Measurements from ENCODE around the gene P2RY6. TPM values are rescaled to one million over a fixed set of nuclear protein-coding genes. Genes with fewer than 3 reads are reported as not detected.

P2RY6 gene
- total RNA-seq, 1 donor from 2014 or later, result 3.0 TPM

DNA sequence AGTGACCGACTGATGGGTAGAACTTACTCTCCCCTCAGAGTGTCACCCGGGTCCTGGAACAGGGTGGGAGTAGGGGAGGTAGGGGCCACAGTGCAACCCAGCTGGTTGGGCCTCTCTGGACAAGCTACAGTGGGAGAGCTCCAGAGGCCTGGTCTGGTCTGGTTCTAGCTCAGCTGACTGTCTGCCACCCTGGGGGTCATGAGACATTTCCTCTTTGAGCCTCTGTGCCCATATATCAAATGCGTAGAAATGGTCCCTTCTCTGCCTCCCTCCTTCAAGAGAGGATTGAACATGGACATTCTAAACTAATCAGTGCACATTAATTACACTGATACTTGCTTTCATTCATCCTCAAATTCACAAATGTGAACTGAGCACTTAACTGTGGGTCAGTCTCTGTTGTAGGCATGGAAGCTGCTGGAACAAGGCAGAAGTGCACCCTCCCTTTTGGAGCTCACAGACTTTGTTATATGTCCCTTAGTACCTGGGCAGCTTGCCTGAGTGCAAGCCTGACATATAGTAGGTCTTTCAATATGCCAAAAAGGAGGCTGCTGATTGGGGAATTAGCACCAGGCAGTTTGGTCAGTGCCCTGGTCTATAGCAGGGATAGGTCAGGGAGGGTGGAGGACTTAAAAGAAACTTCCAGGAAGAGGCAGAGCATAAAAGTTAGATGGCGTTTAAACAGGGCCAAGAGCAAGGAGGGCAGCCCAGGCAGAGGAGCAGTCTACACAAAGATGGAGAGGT lies 61.7 kb downstream of the P2RY6 start:
- Mint-ChIP-seq H3K27me3 (no peaks in the 10 kb centered on the region), H3K9me3 (no peaks in the 10 kb centered on the region), H3K4me3 (peak overlapping the region; percentile 52), H3K27ac (peak overlapping the region; percentile 7), H3K36me3 (no peaks in the 10 kb centered on the region), H3K4me1 (ENCODE audit: unreplicated experiment) (peaks cover 58% of the 10 kb centered on the region)
- no peak for DNase-seq (ENCODE audit: extremely low spot score, unreplicated experiment)
- TF ChIP-seq, protein P1, sequence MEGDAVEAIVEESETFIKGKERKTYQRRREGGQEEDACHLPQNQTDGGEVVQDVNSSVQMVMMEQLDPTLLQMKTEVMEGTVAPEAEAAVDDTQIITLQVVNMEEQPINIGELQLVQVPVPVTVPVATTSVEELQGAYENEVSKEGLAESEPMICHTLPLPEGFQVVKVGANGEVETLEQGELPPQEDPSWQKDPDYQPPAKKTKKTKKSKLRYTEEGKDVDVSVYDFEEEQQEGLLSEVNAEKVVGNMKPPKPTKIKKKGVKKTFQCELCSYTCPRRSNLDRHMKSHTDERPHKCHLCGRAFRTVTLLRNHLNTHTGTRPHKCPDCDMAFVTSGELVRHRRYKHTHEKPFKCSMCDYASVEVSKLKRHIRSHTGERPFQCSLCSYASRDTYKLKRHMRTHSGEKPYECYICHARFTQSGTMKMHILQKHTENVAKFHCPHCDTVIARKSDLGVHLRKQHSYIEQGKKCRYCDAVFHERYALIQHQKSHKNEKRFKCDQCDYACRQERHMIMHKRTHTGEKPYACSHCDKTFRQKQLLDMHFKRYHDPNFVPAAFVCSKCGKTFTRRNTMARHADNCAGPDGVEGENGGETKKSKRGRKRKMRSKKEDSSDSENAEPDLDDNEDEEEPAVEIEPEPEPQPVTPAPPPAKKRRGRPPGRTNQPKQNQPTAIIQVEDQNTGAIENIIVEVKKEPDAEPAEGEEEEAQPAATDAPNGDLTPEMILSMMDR (conservative IDR thresholded peaks at IDR 0.05), result no peak

DNA sequence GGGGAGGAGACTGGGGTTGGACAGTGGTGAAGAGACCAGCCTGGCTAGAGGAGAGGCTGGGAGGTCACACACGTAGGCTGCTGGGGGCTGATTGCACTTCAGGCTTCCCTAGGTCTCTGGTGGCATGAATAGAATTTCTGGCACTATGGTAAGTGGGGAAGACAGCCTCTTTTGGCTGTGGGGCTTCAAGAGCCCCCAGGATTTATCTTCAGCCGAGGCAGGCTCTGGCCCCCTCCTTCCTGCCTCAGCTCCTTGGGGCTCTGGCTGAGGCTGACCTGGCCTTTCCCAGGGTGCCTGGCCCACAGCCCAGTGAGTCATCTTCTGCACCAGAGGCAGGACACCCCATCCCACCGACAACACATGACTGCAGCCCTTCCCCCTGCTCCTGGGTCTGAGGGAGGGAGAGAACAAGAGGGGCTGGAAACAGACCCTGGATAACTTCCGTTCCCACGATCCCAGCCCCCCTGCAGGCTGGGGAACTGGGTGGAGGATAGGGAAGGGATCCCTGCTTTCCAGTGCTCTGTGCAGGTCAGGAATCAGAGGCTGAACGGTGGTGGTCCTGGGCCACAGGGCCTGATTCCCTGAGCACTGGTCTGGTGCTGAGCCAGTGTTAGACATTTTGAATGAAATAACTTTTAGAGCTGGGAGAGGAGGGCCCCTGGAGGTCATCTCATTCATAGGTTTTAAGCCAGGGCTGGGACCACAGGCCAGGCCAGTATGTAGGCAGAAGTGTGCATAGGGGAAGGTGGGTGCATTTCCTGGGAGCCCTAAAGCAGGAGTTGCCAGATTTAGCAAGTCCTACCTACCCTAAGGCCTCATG lies 62.5 kb downstream of the P2RY6 start:
- Mint-ChIP-seq H3K27ac (peak overlapping the region; percentile 73), H3K4me3 (peak overlapping the region; percentile 52), H3K36me3 (no peaks in the 10 kb centered on the region), H3K27me3 (no peaks in the 10 kb centered on the region), H3K4me1 (ENCODE audit: unreplicated experiment) (peaks cover 52% of the 10 kb centered on the region), H3K9me3 (no peaks in the 10 kb centered on the region)
- TF ChIP-seq, protein P1 (conservative IDR thresholded peaks at IDR 0.05), result no peak
- no peak for DNase-seq (ENCODE audit: extremely low spot score, unreplicated experiment)

DNA sequence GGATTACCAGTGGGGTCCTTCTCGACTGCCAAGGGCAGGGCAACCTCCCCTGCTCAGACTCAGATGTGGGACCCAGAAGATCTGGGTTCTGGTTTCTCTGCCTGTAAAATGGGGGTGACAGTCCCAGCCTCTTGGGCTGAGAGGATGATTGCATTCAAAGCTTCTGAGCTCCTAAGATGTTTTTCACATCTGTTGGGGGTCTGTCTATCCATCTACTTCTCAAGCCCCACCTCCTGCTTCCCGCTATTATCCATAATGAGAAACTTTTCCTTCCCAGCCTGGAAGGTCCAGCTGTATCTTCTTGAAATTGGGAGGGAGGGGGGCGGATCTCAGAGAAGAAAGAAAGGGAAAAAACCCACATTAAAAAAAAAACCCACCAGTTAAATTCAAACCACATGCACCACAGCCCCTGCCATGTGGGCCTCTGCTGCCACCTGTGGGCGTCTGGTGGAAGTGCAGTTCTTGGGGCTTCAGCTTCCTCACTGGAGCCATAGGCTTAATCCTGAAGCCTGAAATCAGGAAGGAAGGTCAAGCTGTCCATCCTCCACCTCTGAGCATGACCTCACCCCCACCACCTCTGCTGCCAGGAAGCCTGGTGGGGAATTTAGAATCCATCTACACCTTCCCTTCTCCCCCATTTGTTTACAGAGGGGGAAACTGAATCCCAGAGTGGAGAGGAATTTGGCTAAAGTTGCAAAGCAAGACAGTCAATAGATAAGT lies 63.2 kb downstream of the P2RY6 start:
- H3K9me3 Mint-ChIP-seq, result no peaks in the 10 kb centered on the region
- DNase-seq (ENCODE audit: extremely low spot score, unreplicated experiment), result peak; percentile 93
- H3K4me1 Mint-ChIP-seq (ENCODE audit: unreplicated experiment), result peaks cover 49% of the 10 kb centered on the region
- TF ChIP-seq, protein P1 (conservative IDR thresholded peaks at IDR 0.05), result peak; percentile 97
- peak overlapping the region; percentile 39 for H3K27ac Mint-ChIP-seq
- H3K36me3 Mint-ChIP-seq, result no peaks in the 10 kb centered on the region
- no peaks in the 10 kb centered on the region for H3K27me3 Mint-ChIP-seq
- H3K4me3 Mint-ChIP-seq, result peak overlapping the region; percentile 28

DNA sequence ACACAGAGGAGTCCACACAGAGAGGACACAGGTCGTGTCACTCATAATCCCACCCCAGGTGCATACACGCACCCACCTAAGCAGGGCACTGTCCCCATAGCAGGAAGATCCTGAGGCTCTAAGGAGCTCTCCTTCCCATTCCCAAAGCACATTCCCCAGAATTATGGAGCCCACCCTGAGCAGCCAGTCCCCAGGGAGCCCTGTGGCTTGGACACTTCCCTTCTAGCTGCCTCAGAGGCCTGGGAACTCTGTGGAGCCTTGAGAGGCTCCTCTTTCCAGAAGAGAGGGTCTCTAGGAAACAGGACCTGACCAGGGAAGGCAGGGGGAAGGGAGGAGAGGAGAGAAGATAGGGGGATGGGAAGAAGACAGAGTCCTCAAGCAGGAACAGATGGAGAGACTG lies 65.7 kb downstream of the P2RY6 start:
- Mint-ChIP-seq H3K9me3 (no peaks in the 10 kb centered on the region), H3K27me3 (no peaks in the 10 kb centered on the region), H3K4me1 (ENCODE audit: unreplicated experiment) (peaks cover 49% of the 10 kb centered on the region), H3K36me3 (no peaks in the 10 kb centered on the region), H3K4me3 (no peak overlapping the region), H3K27ac (no peak overlapping the region)
- no peak for DNase-seq (ENCODE audit: extremely low spot score, unreplicated experiment)
- TF ChIP-seq, protein P1 (conservative IDR thresholded peaks at IDR 0.05), result no peak

DNA sequence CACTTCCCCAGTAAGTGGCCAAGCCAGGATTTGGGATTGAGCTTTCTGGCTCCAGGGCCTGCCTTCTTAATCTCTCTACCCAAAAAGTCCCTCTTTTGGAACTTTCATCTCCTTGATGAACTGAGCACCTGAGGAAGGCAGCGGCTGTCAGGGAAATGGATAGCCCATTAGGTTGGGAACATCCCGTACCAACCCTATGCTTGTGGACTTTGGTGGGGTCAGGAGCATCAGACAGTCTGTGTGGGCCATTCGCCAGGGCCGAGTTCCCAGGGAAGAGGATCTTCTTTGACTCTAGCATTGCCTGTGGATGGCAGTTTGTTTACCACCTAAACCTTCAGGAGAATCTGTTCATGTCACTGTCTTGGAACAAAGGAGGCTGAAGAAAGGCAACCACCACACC lies 66.1 kb downstream of the P2RY6 start:
- Mint-ChIP-seq H3K27ac (no peak overlapping the region), H3K4me1 (ENCODE audit: unreplicated experiment) (peaks cover 45% of the 10 kb centered on the region), H3K27me3 (no peaks in the 10 kb centered on the region), H3K36me3 (no peaks in the 10 kb centered on the region), H3K4me3 (no peak overlapping the region), H3K9me3 (no peaks in the 10 kb centered on the region)
- no peak for DNase-seq (ENCODE audit: extremely low spot score, unreplicated experiment)
- TF ChIP-seq, protein P1 (conservative IDR thresholded peaks at IDR 0.05), result no peak
